Mucosa of rectum (tissue), 2 donors: Measurements from ENCODE around the gene PPP3CA.

Experiments used
- H3K27ac ChIP-seq, 2 donors: one replicate each; pipeline ENCODE4 v1.7.0; 2013; ENCODE audit warnings: inconsistent platforms in 2 of 2, low read depth in 2 of 2, low read length in 2 of 2
- H3K27me3 ChIP-seq, 2 donors: one replicate each; pipeline ENCODE4 v1.7.0; 2013; ENCODE audit warnings: low read length in 2 of 2; ENCODE audit not compliant: control insufficient read depth in 2 of 2, insufficient read depth in 2 of 2
- H3K36me3 ChIP-seq, 2 donors: one replicate each; pipeline ENCODE4 v1.7.0; 2013; ENCODE audit warnings: low read length in 2 of 2; ENCODE audit not compliant: control insufficient read depth in 2 of 2, insufficient read depth in 2 of 2
- H3K4me1 ChIP-seq, 2 donors: one replicate each; pipeline ENCODE4 v1.7.0; 2013; ENCODE audit warnings: low read length in 2 of 2, mild to moderate bottlenecking in 1 of 2; ENCODE audit not compliant: control insufficient read depth in 2 of 2, insufficient read depth in 2 of 2
- H3K4me3 ChIP-seq, 2 donors: one replicate each; pipeline ENCODE4 v1.7.0; 2013; ENCODE audit warnings: low read length in 2 of 2
- H3K9ac ChIP-seq, 2 donors: one replicate each; pipeline ENCODE4 v1.7.0; 2013; ENCODE audit warnings: low read length in 2 of 2, low read depth in 1 of 2, mild to moderate bottlenecking in 1 of 2
- H3K9me3 ChIP-seq, 2 donors: one replicate each; pipeline ENCODE4 v1.7.0; 2013; ENCODE audit warnings: low read length in 2 of 2; ENCODE audit not compliant: control insufficient read depth in 2 of 2
- donor health status: healthy.
- donor health status: Normal muscosa, but diverticular disease.

PPP3CA gene

DNA sequence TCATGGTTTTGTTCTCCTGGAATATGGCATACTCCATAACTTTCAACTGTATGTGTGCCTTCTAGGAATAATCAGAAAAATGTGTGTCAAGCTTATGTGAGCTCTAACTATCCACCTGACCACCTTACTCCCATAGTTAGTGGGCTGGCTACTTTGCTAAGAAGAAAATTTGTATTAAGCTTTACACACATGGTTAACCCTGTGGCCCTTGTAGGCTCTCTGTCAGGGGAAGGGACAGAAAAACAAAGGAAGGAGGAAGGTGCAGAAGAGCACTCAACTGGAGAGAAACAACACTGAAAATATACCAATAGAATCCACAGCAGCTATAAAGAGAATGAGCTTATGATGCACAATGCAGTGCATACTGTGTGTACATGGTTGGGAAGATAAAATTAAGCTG lies 84.6 kb downstream of the PPP3CA start:
- Histone ChIP-seq H3K36me3 (no peaks in the 10 kb centered on the region), H3K27me3 (no peaks in the 10 kb centered on the region), H3K9me3 (no peaks in the 10 kb centered on the region), H3K9ac (no peak overlapping the region), H3K4me1 (no peaks in the 10 kb centered on the region), H3K4me3 (no peak overlapping the region), H3K27ac (no peak overlapping the region)

GRCh38 chr4:101259876-101260275 lies 87.5 kb downstream of the PPP3CA start:
- Histone ChIP-seq H3K27ac (no peak overlapping the region), H3K9ac (no peak overlapping the region), H3K4me3 (no peak overlapping the region), H3K9me3 (no peaks in the 10 kb centered on the region), H3K27me3 (no peaks in the 10 kb centered on the region), H3K4me1 (peaks cover 0 to 11% of the 10 kb centered on the region in 2 donors), H3K36me3 (no peaks in the 10 kb centered on the region)

- Histone ChIP-seq H3K27me3 (no peaks in the 10 kb centered on the region), H3K4me1 (peaks cover 0 to 14% of the 10 kb centered on the region in 2 donors), H3K4me3 (no peak overlapping the region), H3K9me3 (no peaks in the 10 kb centered on the region), H3K9ac (no peak overlapping the region), H3K27ac (no peak overlapping the region), H3K36me3 (no peaks in the 10 kb centered on the region)
Observed at GRCh38 chr4:101258883-101259282, 88.4 kb downstream of the PPP3CA start.

- no peaks in the 10 kb centered on the region for H3K27me3 ChIP-seq
- H3K9me3 ChIP-seq: no peaks in the 10 kb centered on the region
- no peak overlapping the region for H3K27ac ChIP-seq
- H3K4me3 ChIP-seq: no peak overlapping the region
- H3K4me1 ChIP-seq: peaks cover 0 to 14% of the 10 kb centered on the region in 2 donors
- no peaks in the 10 kb centered on the region for H3K36me3 ChIP-seq
- no peak overlapping the region for H3K9ac ChIP-seq
Observed at GRCh38 chr4:101256222-101256621, 91.1 kb downstream of the PPP3CA start.

- no peaks in the 10 kb centered on the region for H3K36me3 ChIP-seq
- peaks cover 0 to 14% of the 10 kb centered on the region in 2 donors for H3K4me1 ChIP-seq
Observed at GRCh38 chr4:101254776-101255175, 92.5 kb downstream of the PPP3CA start.

DNA sequence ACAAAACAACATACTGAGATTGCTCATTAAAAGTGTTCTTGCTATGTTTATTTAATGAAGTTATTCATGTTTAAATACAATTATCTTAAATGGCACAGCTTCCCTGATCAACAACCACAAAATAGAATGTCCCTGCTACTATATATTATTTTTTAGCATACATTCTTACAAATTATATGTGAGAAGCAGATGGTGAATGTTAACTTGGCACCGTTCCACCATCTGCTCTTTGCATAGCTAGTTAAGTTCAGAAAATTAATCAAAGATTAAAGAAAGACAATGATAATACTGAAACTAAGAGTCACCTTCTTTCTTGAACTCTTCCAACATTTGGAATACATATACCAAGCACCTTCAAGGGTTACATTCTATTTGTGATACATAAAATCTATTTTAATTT lies 94.2 kb downstream of the PPP3CA start:
- Histone ChIP-seq H3K27ac (no peak overlapping the region), H3K9me3 (no peaks in the 10 kb centered on the region), H3K4me1 (peaks cover 0 to 14% of the 10 kb centered on the region in 2 donors), H3K36me3 (no peaks in the 10 kb centered on the region), H3K27me3 (no peaks in the 10 kb centered on the region), H3K4me3 (no peak overlapping the region), H3K9ac (no peak overlapping the region)

More at GRCh38 chr4:101254776-101255175, 92.5 kb downstream of the PPP3CA start:
- H3K27ac ChIP-seq: no peak overlapping the region
- H3K27me3 ChIP-seq: no peaks in the 10 kb centered on the region
- no peak overlapping the region for H3K4me3 ChIP-seq
- H3K9me3 ChIP-seq: no peaks in the 10 kb centered on the region
- H3K9ac ChIP-seq: no peak overlapping the region

GRCh38 chr4:101252721-101253120 lies 94.6 kb downstream of the PPP3CA start:
- Histone ChIP-seq H3K27me3 (no peaks in the 10 kb centered on the region), H3K36me3 (no peaks in the 10 kb centered on the region), H3K4me1 (peaks cover 0 to 14% of the 10 kb centered on the region in 2 donors), H3K27ac (no peak overlapping the region), H3K4me3 (no peak overlapping the region), H3K9ac (no peak overlapping the region), H3K9me3 (no peaks in the 10 kb centered on the region)

- no peaks in the 10 kb centered on the region for H3K9me3 ChIP-seq
- H3K4me3 ChIP-seq: no peak overlapping the region
- H3K9ac ChIP-seq: no peak overlapping the region
- H3K27me3 ChIP-seq: no peaks in the 10 kb centered on the region
- peaks cover 0 to 10% of the 10 kb centered on the region in 2 donors for H3K4me1 ChIP-seq
- H3K36me3 ChIP-seq: no peaks in the 10 kb centered on the region
- H3K27ac ChIP-seq: no peak overlapping the region
Observed at GRCh38 chr4:101251261-101251660, 96.1 kb downstream of the PPP3CA start.

DNA sequence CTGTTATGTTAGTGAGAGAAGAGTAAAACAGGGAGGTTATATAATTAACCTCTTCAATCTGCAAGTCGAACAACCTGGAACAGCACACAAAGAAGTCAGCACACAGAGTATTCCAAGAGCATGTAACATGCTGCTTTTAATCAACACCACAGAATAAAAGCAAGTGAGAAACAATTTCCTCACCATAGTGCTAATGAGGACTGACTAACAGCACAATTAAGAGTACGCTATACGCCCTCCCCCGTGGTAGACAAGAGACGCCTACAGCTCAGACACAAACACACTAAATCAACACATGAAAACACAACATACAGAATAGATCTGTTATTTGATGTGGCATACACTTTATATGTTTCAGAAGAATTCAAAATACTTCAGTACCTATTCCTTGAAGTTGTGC lies 103.0 kb downstream of the PPP3CA start:
- Histone ChIP-seq H3K9me3 (no peaks in the 10 kb centered on the region), H3K27ac (no peak overlapping the region), H3K9ac (no peak overlapping the region), H3K4me1 (no peaks in the 10 kb centered on the region), H3K4me3 (no peak overlapping the region), H3K27me3 (no peaks in the 10 kb centered on the region), H3K36me3 (no peaks in the 10 kb centered on the region)

DNA sequence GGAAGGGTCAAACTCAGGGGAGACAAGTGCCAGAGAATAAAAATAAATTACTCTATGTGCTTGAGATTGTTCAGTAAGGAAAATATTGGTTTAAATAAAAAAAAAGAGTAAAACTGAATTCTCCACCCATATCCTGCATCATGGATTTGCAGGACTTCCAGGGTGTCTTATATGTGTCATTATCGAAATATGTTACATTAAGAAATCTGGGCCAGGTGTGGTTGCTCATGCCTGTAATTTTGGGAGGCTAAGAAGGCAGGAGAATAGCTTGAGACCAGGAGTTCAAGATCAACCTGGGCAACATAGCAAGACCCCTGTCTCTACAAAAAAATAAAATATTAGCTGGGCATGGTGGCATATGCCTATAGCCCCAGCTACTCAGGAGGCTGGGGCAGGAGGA lies 104.9 kb downstream of the PPP3CA start:
- peaks cover 0 to 5% of the 10 kb centered on the region in 2 donors for H3K4me1 ChIP-seq
- no peaks in the 10 kb centered on the region for H3K9me3 ChIP-seq
- no peaks in the 10 kb centered on the region for H3K27me3 ChIP-seq
- H3K9ac ChIP-seq: no peak overlapping the region
- H3K36me3 ChIP-seq: no peaks in the 10 kb centered on the region
- no peak overlapping the region for H3K27ac ChIP-seq
- no peak overlapping the region for H3K4me3 ChIP-seq

GRCh38 chr4:101240099-101240498 lies 107.2 kb downstream of the PPP3CA start:
- H3K4me3 ChIP-seq: no peak overlapping the region
- H3K9ac ChIP-seq: no peak overlapping the region
- no peaks in the 10 kb centered on the region for H3K27me3 ChIP-seq
- no peaks in the 10 kb centered on the region for H3K36me3 ChIP-seq
- no peaks in the 10 kb centered on the region for H3K9me3 ChIP-seq
- H3K27ac ChIP-seq: no peak overlapping the region
- peaks cover 0 to 6% of the 10 kb centered on the region in 2 donors for H3K4me1 ChIP-seq
